Breast epithelium (tissue), 3 donors: Measurements from ENCODE around the gene ZBTB5.

Experiments used
- POLR2AphosphoS5 ChIP-seq, 3 donors: sonication (generic); formaldehyde crosslinking; IDR thresholded peaks; one replicate each; pipeline ENCODE4 v1.6.1; 2017; ENCODE audit warnings: antibody characterized with exemption in 3 of 3
- TF ChIP-seq, protein P1 (sequence below), 3 donors: fragments of 450-650 bp; IDR thresholded peaks; one replicate each; pipeline ENCODE4 v1.5.1; 2016 to 2017; ENCODE audit warnings: antibody characterized with exemption in 3 of 3, mild to moderate bottlenecking in 3 of 3, moderate library complexity in 3 of 3

DNA sequence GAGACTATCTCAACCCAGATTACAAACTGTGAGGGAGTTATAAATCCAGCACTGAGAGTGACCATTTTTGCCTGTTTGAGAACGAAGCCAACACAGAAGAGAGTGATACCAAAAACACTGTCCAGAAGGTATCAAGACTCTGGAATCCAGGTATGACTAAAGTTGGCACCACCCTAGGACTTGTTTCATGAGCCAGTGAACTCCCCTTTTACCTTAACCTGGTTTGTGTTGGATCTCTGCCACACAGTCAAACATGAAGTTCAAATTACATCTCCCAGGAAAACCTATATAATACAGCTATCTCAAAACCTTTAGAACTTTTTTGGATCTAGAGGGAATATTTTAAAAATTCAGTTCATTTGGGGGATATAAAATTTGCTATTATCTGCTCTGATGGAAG is 11.4 kb downstream of the ZBTB5 start:
- TF ChIP-seq, protein P1, sequence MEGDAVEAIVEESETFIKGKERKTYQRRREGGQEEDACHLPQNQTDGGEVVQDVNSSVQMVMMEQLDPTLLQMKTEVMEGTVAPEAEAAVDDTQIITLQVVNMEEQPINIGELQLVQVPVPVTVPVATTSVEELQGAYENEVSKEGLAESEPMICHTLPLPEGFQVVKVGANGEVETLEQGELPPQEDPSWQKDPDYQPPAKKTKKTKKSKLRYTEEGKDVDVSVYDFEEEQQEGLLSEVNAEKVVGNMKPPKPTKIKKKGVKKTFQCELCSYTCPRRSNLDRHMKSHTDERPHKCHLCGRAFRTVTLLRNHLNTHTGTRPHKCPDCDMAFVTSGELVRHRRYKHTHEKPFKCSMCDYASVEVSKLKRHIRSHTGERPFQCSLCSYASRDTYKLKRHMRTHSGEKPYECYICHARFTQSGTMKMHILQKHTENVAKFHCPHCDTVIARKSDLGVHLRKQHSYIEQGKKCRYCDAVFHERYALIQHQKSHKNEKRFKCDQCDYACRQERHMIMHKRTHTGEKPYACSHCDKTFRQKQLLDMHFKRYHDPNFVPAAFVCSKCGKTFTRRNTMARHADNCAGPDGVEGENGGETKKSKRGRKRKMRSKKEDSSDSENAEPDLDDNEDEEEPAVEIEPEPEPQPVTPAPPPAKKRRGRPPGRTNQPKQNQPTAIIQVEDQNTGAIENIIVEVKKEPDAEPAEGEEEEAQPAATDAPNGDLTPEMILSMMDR (IDR thresholded peaks at IDR 0.05) = no peak
- TF ChIP-seq POLR2AphosphoS5 (IDR thresholded peaks at IDR 0.05) = no peak
